ENCODE measurements around the gene IL31RA.

Gene IL31RA

GRCh38 chr5:55860709-55861108, 9.6 kb downstream of the IL31RA start:
- no peaks in the 10 kb centered on the region for H3K36me3 ChIP-seq (ENCODE audit: insufficient read depth, low read length)
- H3K4me3 ChIP-seq (ENCODE audit: low read length) = no peak overlapping the region
- H3K27ac ChIP-seq (ENCODE audit: low read depth, low read length) = no peak overlapping the region
- H3K9ac ChIP-seq (ENCODE audit: low read depth, low read length) = no peak overlapping the region
- WGBS = 95% methylated on average over 4 of the region's 4 CpGs
- no peaks in the 10 kb centered on the region for H3K27me3 ChIP-seq (ENCODE audit: insufficient read depth, low read length)
- H3K9me3 ChIP-seq (ENCODE audit: insufficient read depth, low read depth, low read length) = no peaks in the 10 kb centered on the region
- no peaks in the 10 kb centered on the region for H3K4me1 ChIP-seq (ENCODE audit: insufficient read depth, low read length)

GRCh38 chr5:55864606-55865541, 13.7 kb downstream of the IL31RA start:
- H3K27ac ChIP-seq (ENCODE audit: low read depth, low read length) = no peak overlapping the region
- H3K27me3 ChIP-seq (ENCODE audit: insufficient read depth, low read length) = no peaks in the 10 kb centered on the region
- no peak overlapping the region for H3K4me3 ChIP-seq (ENCODE audit: low read length)
- 92% methylated on average over 9 of the region's 9 CpGs for WGBS
- no peaks in the 10 kb centered on the region for H3K4me1 ChIP-seq (ENCODE audit: insufficient read depth, low read length)
- H3K9ac ChIP-seq (ENCODE audit: low read depth, low read length) = no peak overlapping the region
- H3K9me3 ChIP-seq (ENCODE audit: insufficient read depth, low read depth, low read length) = no peaks in the 10 kb centered on the region
- H3K36me3 ChIP-seq (ENCODE audit: insufficient read depth, low read length) = no peaks in the 10 kb centered on the region

- Histone ChIP-seq H3K9ac (ENCODE audit: low read depth, low read length) (no peak overlapping the region), H3K4me3 (ENCODE audit: low read length) (no peak overlapping the region), H3K4me1 (ENCODE audit: insufficient read depth, low read length) (no peaks in the 10 kb centered on the region), H3K27me3 (ENCODE audit: insufficient read depth, low read length) (no peaks in the 10 kb centered on the region), H3K36me3 (ENCODE audit: insufficient read depth, low read length) (no peaks in the 10 kb centered on the region), H3K9me3 (ENCODE audit: insufficient read depth, low read depth, low read length) (no peaks in the 10 kb centered on the region), H3K27ac (ENCODE audit: low read depth, low read length) (no peak overlapping the region)
- 89% methylated on average over 3 of the region's 3 CpGs for WGBS
These were observed 14.7 kb downstream of the IL31RA start for GRCh38 chr5:55865831-55866230.

- Histone ChIP-seq H3K36me3 (ENCODE audit: insufficient read depth, low read length) (no peaks in the 10 kb centered on the region), H3K27me3 (ENCODE audit: insufficient read depth, low read length) (no peaks in the 10 kb centered on the region), H3K9me3 (ENCODE audit: insufficient read depth, low read depth, low read length) (no peaks in the 10 kb centered on the region), H3K27ac (ENCODE audit: low read depth, low read length) (no peak overlapping the region), H3K4me3 (ENCODE audit: low read length) (no peak overlapping the region), H3K9ac (ENCODE audit: low read depth, low read length) (no peak overlapping the region), H3K4me1 (ENCODE audit: insufficient read depth, low read length) (no peaks in the 10 kb centered on the region)
- WGBS = 93% methylated on average over 8 of the region's 8 CpGs
These were observed 15.3 kb downstream of the IL31RA start for GRCh38 chr5:55866485-55866884.

GRCh38 chr5:55866934-55867333, 15.8 kb downstream of the IL31RA start:
- Histone ChIP-seq H3K4me1 (ENCODE audit: insufficient read depth, low read length) (no peaks in the 10 kb centered on the region), H3K9me3 (ENCODE audit: insufficient read depth, low read depth, low read length) (no peaks in the 10 kb centered on the region), H3K9ac (ENCODE audit: low read depth, low read length) (no peak overlapping the region), H3K27ac (ENCODE audit: low read depth, low read length) (no peak overlapping the region), H3K36me3 (ENCODE audit: insufficient read depth, low read length) (no peaks in the 10 kb centered on the region), H3K27me3 (ENCODE audit: insufficient read depth, low read length) (no peaks in the 10 kb centered on the region), H3K4me3 (ENCODE audit: low read length) (no peak overlapping the region)
- 76% methylated on average over 4 of the region's 5 CpGs for WGBS

GRCh38 chr5:55868846-55869245, 17.7 kb downstream of the IL31RA start:
- no peak overlapping the region for H3K27ac ChIP-seq (ENCODE audit: low read depth, low read length)
- no peaks in the 10 kb centered on the region for H3K27me3 ChIP-seq (ENCODE audit: insufficient read depth, low read length)
- no peak overlapping the region for H3K4me3 ChIP-seq (ENCODE audit: low read length)
- no peaks in the 10 kb centered on the region for H3K36me3 ChIP-seq (ENCODE audit: insufficient read depth, low read length)
- no peaks in the 10 kb centered on the region for H3K4me1 ChIP-seq (ENCODE audit: insufficient read depth, low read length)
- 60% methylated on average over 1 of the region's 1 CpG for WGBS
- no peaks in the 10 kb centered on the region for H3K9me3 ChIP-seq (ENCODE audit: insufficient read depth, low read depth, low read length)
- no peak overlapping the region for H3K9ac ChIP-seq (ENCODE audit: low read depth, low read length)

GRCh38 chr5:55869847-55870246, 18.7 kb downstream of the IL31RA start:
- Histone ChIP-seq H3K4me3 (ENCODE audit: low read length) (no peak overlapping the region), H3K9me3 (ENCODE audit: insufficient read depth, low read depth, low read length) (no peaks in the 10 kb centered on the region), H3K9ac (ENCODE audit: low read depth, low read length) (no peak overlapping the region), H3K4me1 (ENCODE audit: insufficient read depth, low read length) (no peaks in the 10 kb centered on the region), H3K27me3 (ENCODE audit: insufficient read depth, low read length) (no peaks in the 10 kb centered on the region), H3K36me3 (ENCODE audit: insufficient read depth, low read length) (no peaks in the 10 kb centered on the region), H3K27ac (ENCODE audit: low read depth, low read length) (no peak overlapping the region)
- WGBS = 97% methylated on average over 3 of the region's 4 CpGs

- Histone ChIP-seq H3K9me3 (ENCODE audit: insufficient read depth, low read depth, low read length) (no peaks in the 10 kb centered on the region), H3K27me3 (ENCODE audit: insufficient read depth, low read length) (no peaks in the 10 kb centered on the region), H3K4me1 (ENCODE audit: insufficient read depth, low read length) (no peaks in the 10 kb centered on the region), H3K27ac (ENCODE audit: low read depth, low read length) (no peak overlapping the region), H3K4me3 (ENCODE audit: low read length) (no peak overlapping the region), H3K9ac (ENCODE audit: low read depth, low read length) (no peak overlapping the region), H3K36me3 (ENCODE audit: insufficient read depth, low read length) (no peaks in the 10 kb centered on the region)
These were observed 22.1 kb downstream of the IL31RA start for GRCh38 chr5:55873234-55873633.

GRCh38 chr5:55877655-55878054, 26.5 kb downstream of the IL31RA start:
- Histone ChIP-seq H3K27me3 (ENCODE audit: insufficient read depth, low read length) (no peaks in the 10 kb centered on the region), H3K27ac (ENCODE audit: low read depth, low read length) (no peak overlapping the region), H3K4me3 (ENCODE audit: low read length) (no peak overlapping the region), H3K9ac (ENCODE audit: low read depth, low read length) (no peak overlapping the region), H3K9me3 (ENCODE audit: insufficient read depth, low read depth, low read length) (no peaks in the 10 kb centered on the region), H3K4me1 (ENCODE audit: insufficient read depth, low read length) (no peaks in the 10 kb centered on the region), H3K36me3 (ENCODE audit: insufficient read depth, low read length) (no peaks in the 10 kb centered on the region)

- Histone ChIP-seq H3K27me3 (ENCODE audit: insufficient read depth, low read length) (no peaks in the 10 kb centered on the region), H3K9ac (ENCODE audit: low read depth, low read length) (no peak overlapping the region), H3K36me3 (ENCODE audit: insufficient read depth, low read length) (no peaks in the 10 kb centered on the region), H3K9me3 (ENCODE audit: insufficient read depth, low read depth, low read length) (no peaks in the 10 kb centered on the region), H3K27ac (ENCODE audit: low read depth, low read length) (no peak overlapping the region), H3K4me1 (ENCODE audit: insufficient read depth, low read length) (no peaks in the 10 kb centered on the region; the same call in 1 of the 2 replicates), H3K4me3 (ENCODE audit: low read length) (no peak overlapping the region)
These were observed 29.3 kb downstream of the IL31RA start for GRCh38 chr5:55880453-55880852.

- no peaks in the 10 kb centered on the region for H3K36me3 ChIP-seq (ENCODE audit: insufficient read depth, low read length)
- no peaks in the 10 kb centered on the region for H3K9me3 ChIP-seq (ENCODE audit: insufficient read depth, low read depth, low read length)
- no peak overlapping the region for H3K4me3 ChIP-seq (ENCODE audit: low read length)
- no peak overlapping the region for H3K27ac ChIP-seq (ENCODE audit: low read depth, low read length)
- no peaks in the 10 kb centered on the region; the same call in 1 of the 2 replicates for H3K4me1 ChIP-seq (ENCODE audit: insufficient read depth, low read length)
- no peaks in the 10 kb centered on the region for H3K27me3 ChIP-seq (ENCODE audit: insufficient read depth, low read length)
- no peak overlapping the region for H3K9ac ChIP-seq (ENCODE audit: low read depth, low read length)
- 91% methylated on average over 9 of the region's 9 CpGs for WGBS
These were observed 34.2 kb downstream of the IL31RA start for GRCh38 chr5:55885359-55885758.

GRCh38 chr5:55888205-55888604, 37.0 kb downstream of the IL31RA start:
- WGBS = 92% methylated on average over 5 of the region's 5 CpGs
- no peak overlapping the region for H3K4me3 ChIP-seq (ENCODE audit: low read length)
- H3K27ac ChIP-seq (ENCODE audit: low read depth, low read length) = no peak overlapping the region
- no peaks in the 10 kb centered on the region for H3K9me3 ChIP-seq (ENCODE audit: insufficient read depth, low read depth, low read length)
- H3K9ac ChIP-seq (ENCODE audit: low read depth, low read length) = no peak overlapping the region
- no peaks in the 10 kb centered on the region for H3K36me3 ChIP-seq (ENCODE audit: insufficient read depth, low read length)
- H3K4me1 ChIP-seq (ENCODE audit: insufficient read depth, low read length) = no peaks in the 10 kb centered on the region; the same call in 1 of the 2 replicates
- H3K27me3 ChIP-seq (ENCODE audit: insufficient read depth, low read length) = no peaks in the 10 kb centered on the region

All from HUES64 (cell line).